KMS-11 (cell line): ENCODE data around the gene ACTR6.

ENCODE experiments used
- H2AFZ ChIP-seq: fragments of 200-600 bp; sonication (generic); 2 replicates; pipeline ENCODE4 v1.6.1; 2016; ENCODE audit warnings: antibody characterized with exemption, mixed run types, low read depth
- H3K27ac ChIP-seq: fragments of 200-600 bp; sonication (generic); 2 replicates; pipeline ENCODE4 v1.6.1; 2016; ENCODE audit warnings: mild to moderate bottlenecking, mixed run types
- H3K27me3 ChIP-seq: fragments of 200-600 bp; sonication (generic); 2 replicates; pipeline ENCODE4 v1.6.1; 2017; ENCODE audit warnings: mild to moderate bottlenecking, low read depth, mixed run types, moderate library complexity; ENCODE audit not compliant: insufficient read depth
- H3K36me3 ChIP-seq: fragments of 200-600 bp; sonication (generic); 2 replicates; pipeline ENCODE4 v1.6.1; 2017; ENCODE audit warnings: mild to moderate bottlenecking, mixed run types; ENCODE audit not compliant: insufficient read depth
- H3K4me1 ChIP-seq: fragments of 200-600 bp; sonication (generic); 2 replicates; pipeline ENCODE4 v1.6.1; 2016; ENCODE audit warnings: mild to moderate bottlenecking, low read depth, mixed run types; ENCODE audit not compliant: poor library complexity, severe bottlenecking
- H3K4me2 ChIP-seq: fragments of 200-600 bp; sonication (generic); 2 replicates; pipeline ENCODE4 v1.7.0; 2016; ENCODE audit warnings: mild to moderate bottlenecking, mixed run types
- H3K4me3 ChIP-seq: fragments of 200-600 bp; sonication (generic); IDR thresholded peaks from 2 replicates; pipeline ENCODE4 v1.6.1; 2017; ENCODE audit warnings: low read depth, low read length, mixed read lengths; ENCODE audit not compliant: insufficient read depth
- H3K79me2 ChIP-seq: fragments of 200-600 bp; sonication (generic); 2 replicates; pipeline ENCODE4 v1.6.1; 2016; ENCODE audit warnings: low read depth, mixed run types; ENCODE audit not compliant: insufficient read depth
- H3K9ac ChIP-seq: fragments of 200-600 bp; sonication (generic); 2 replicates; pipeline ENCODE4 v1.6.1; 2016; ENCODE audit warnings: mild to moderate bottlenecking, mixed run types
- H4K20me1 ChIP-seq: fragments of 200-600 bp; sonication (generic); 2 replicates; pipeline ENCODE4 v1.6.1; 2016; ENCODE audit warnings: mild to moderate bottlenecking, mixed run types; ENCODE audit not compliant: insufficient read depth
- CTCF ChIP-seq: fragments of 200-600 bp; sonication (generic); conservative IDR thresholded peaks from 2 replicates; pipeline ENCODE4 v1.6.1; 2017; ENCODE audit warnings: low read depth, mild to moderate bottlenecking, antibody characterized with exemption, low read length, moderate library complexity, mixed read lengths

The ACTR6 gene

GRCh38 chr12:100163416-100164152 is 37.0 kb upstream of the ACTR6 start:
- no peak for TF ChIP-seq CTCF
- no peak overlapping the region for H3K4me2 ChIP-seq
- no peak overlapping the region for H3K9ac ChIP-seq
- H3K4me3 ChIP-seq = no peak overlapping the region
- H4K20me1 ChIP-seq = no peaks in the 10 kb centered on the region
- no peaks in the 10 kb centered on the region for H3K36me3 ChIP-seq
- H3K79me2 ChIP-seq = no peaks in the 10 kb centered on the region
- no peak overlapping the region for H2AFZ ChIP-seq
- H3K27ac ChIP-seq = no peak overlapping the region
- no peaks in the 10 kb centered on the region for H3K27me3 ChIP-seq
- H3K4me1 ChIP-seq = no peaks in the 10 kb centered on the region

DNA sequence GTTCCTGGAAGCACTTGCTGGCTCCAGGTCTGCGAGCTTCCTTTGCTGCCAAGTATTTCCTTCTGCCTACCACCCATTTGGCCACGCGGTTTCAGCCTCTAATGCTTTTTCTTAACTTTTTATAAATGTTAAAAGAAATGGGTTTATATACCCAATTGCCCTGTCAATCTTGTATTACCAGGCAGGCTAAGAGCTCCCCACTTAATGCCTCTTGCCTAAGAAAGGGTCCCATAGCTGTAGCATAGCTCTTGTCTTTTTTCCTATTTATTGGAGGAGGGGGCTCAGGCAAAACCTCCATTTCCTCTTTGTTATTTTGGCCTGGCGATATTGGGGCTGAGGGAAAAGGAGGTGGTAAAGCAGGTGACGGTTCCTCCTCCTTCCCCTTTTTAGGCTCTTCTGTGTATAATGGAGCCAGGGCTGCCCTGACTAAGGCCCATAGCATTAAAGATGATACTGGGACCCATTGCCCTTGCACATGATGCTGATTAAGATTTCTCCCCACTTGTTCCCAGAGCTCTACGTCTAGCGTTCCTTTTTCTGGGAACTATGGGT is 36.4 kb upstream of the ACTR6 start:
- no peak for TF ChIP-seq CTCF
- no peaks in the 10 kb centered on the region for H3K4me1 ChIP-seq
- H3K27me3 ChIP-seq = no peaks in the 10 kb centered on the region
- no peaks in the 10 kb centered on the region for H3K79me2 ChIP-seq
- H3K9ac ChIP-seq = no peak overlapping the region
- no peak overlapping the region for H3K4me3 ChIP-seq
- no peaks in the 10 kb centered on the region for H4K20me1 ChIP-seq
- H3K36me3 ChIP-seq = no peaks in the 10 kb centered on the region
- H3K27ac ChIP-seq = no peak overlapping the region
- no peak overlapping the region for H2AFZ ChIP-seq
- H3K4me2 ChIP-seq = no peak overlapping the region

DNA sequence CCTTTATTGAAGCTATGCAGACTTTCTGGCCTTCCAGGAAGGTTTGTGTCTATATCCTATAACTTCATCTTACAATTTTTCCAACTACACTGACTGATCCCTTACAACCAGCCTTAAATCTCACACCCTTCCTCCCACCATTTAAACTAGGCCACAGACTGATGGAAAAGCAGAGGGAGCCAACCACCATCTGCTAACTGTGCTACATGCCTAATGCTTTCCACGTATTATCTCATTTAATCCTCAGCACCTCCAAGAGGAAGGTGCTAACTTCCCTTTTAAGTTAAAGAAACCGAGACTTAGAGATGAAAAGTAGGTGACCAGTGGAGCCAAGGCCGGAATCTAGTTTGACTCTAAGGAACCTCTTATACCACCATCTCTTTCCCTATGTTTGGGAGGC is 35.3 kb upstream of the ACTR6 start:
- no peaks in the 10 kb centered on the region for H3K36me3 ChIP-seq
- no peak overlapping the region for H3K9ac ChIP-seq
- H3K4me2 ChIP-seq = no peak overlapping the region
- H3K4me1 ChIP-seq = no peaks in the 10 kb centered on the region
- H3K27me3 ChIP-seq = no peaks in the 10 kb centered on the region
- H3K27ac ChIP-seq = no peak overlapping the region
- no peaks in the 10 kb centered on the region for H4K20me1 ChIP-seq
- no peak overlapping the region for H3K4me3 ChIP-seq
- H2AFZ ChIP-seq = no peak overlapping the region
- no peaks in the 10 kb centered on the region for H3K79me2 ChIP-seq
- TF ChIP-seq CTCF = no peak

- Histone ChIP-seq H4K20me1 (no peaks in the 10 kb centered on the region), H3K9ac (no peak overlapping the region), H2AFZ (no peak overlapping the region), H3K79me2 (no peaks in the 10 kb centered on the region), H3K4me1 (no peaks in the 10 kb centered on the region), H3K4me2 (no peak overlapping the region), H3K27ac (no peak overlapping the region), H3K4me3 (no peak overlapping the region), H3K36me3 (no peaks in the 10 kb centered on the region), H3K27me3 (no peaks in the 10 kb centered on the region)
- no peak for TF ChIP-seq CTCF
Observed at GRCh38 chr12:100166232-100166631, 34.4 kb upstream of the ACTR6 start.
